NCI-H460 (cell line): Measurements from ENCODE around the gene SMTN. TPM values are rescaled to one million over a fixed set of nuclear protein-coding genes. Genes with fewer than 3 reads are reported as not detected.

ENCODE experiments used
- DNase-seq: peaks from one replicate; pipeline ENCODE4 v3.0.0-alpha.2; 2016; ENCODE audit warnings: low read depth; ENCODE audit errors: extremely low read depth
- total RNA-seq: library from RNA; depleted of rRNA; stranded (reverse); fragments of >200 nt; shearing (Covaris generic); gene quantifications from 2 replicates; pipeline ENCODE4 v1.2.3, GENCODE V29; 2014; rRNA removed

SMTN gene
- total RNA-seq, 1 experiment from 2014 or later = 8.5 TPM

DNA sequence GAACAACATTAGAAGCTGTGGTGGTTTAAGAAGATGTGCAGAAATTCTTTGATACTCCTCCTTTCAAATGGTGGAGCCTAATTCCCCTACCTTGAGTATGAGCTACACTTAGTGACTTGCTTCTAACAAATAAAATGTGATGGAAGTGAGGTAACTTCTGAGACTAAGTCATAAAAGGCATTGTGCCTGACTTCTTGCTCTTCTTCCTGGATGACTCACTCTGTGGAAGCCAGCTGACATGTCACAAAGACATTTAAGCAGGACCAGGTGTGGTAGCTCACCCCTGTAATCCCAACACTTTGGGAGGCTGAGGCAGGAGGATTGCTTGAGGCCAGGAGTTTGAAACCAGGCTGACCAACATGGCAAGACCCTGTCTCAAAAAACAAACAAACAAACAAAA is 63.1 kb downstream of the SMTN start:
- DNase-seq = no peak

DNA sequence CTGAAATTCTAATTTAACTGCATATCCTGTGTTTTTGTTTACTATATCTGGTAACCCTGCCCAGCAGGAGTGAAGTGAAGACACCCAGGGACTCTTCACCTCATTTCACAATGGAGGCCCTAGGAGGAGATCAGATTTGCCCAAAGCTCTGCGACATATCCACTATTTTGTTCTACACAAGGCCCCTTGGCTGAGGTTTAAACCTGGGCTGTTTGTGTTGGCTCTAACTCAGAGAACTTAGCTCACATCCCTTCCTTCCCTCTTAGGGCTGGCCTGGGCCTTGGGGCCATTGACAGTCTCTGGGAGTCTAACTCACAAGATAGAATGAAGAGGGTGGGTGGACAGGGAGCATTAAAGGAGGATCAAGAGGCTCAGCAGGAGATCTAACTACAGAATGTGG is 67.4 kb downstream of the SMTN start:
- DNase-seq = no peak

GRCh38 chr22:31148953-31149627 is 68.0 kb downstream of the SMTN start:
- DNase-seq = peak; percentile 65

DNA sequence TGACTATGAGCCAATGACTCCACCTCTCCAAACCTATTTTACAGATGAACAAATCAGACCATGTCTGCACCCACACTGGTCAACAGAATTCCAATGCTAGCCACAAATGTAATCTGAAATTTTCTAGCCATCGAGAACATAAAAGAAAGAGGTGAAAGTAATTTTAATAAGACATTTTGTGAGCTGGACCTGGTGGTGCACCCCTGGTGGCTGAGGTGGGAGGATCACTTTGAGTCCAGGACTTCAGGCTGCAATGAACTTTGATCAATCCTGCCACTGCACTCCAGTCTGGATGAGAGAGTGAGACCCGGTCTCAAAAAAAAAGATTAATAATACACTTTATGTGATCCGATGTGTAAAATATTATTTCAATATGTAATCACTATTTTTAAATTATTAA is 69.5 kb downstream of the SMTN start:
- DNase-seq = no peak

DNA sequence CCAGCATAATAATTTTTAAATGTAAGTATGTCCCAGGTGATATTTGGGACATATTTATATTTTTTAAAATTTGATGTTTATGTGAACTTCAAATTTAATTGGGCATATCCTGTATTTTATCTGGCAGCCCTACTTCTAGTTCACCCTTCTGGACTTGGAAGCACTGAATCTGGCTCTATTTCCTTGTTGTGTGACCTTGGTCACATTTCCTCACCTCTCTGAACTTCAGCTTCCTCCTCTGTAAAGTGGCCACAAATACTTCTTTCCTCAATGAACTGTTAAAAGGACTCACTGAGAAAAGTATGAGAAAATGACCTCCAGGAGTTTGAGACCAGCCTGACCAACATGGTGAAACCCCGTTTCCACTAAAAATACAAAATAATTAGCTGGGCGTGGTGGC is 70.8 kb downstream of the SMTN start:
- DNase-seq = no peak

GRCh38 chr22:31153357-31153756 is 72.2 kb downstream of the SMTN start:
- no peak for DNase-seq

Other genes starting within 250 kb of the SMTN start
- gene MORC2, start 112.5 kb upstream of the SMTN start, total RNA-seq = 18.5 and 19.9 TPM in 2 replicates
- gene TUG1, start 112.1 kb upstream of the SMTN start, total RNA-seq = 49.0 and 64.6 TPM in 2 replicates
- 32.0 and 36.2 TPM in 2 replicates for gene SELENOM, start 26.2 kb downstream of the SMTN start, total RNA-seq
- gene INPP5J, start 41.6 kb downstream of the SMTN start, total RNA-seq = 0.35 and 0.54 TPM in 2 replicates
- not detected in 2 replicates for gene PLA2G3, start 59.2 kb downstream of the SMTN start, total RNA-seq
- gene RNF185, start 78.9 kb downstream of the SMTN start, total RNA-seq = 46.8 and 53.3 TPM in 2 replicates
- 31.3 and 37.3 TPM in 2 replicates for gene LIMK2, start 131.0 kb downstream of the SMTN start, total RNA-seq
- gene PIK3IP1, start 211.2 kb downstream of the SMTN start, total RNA-seq = 0.07 and 0.35 TPM in 2 replicates